Ascending aorta (tissue), 2 donors: Measurements from ENCODE around the gene COL4A2. TPM values are rescaled to one million over a fixed set of nuclear protein-coding genes. Genes with fewer than 3 reads are reported as not detected.
"Not testable (repeated sequence)": the region's sequence is repeated elsewhere in the genome, so short reads cannot be mapped to it uniquely, and the experiment has no call there.

ENCODE experiments used
- DNase-seq, 2 donors: peaks; one replicate each; pipeline ENCODE4 v3.0.0-alpha.2; 2019; ENCODE audit warnings: low spot score in 2 of 2
- H3K27ac ChIP-seq, 2 donors: fragments of 200-600 bp; sonication (generic); one replicate each; pipeline ENCODE4 v1.5.1; 2016 to 2017; ENCODE audit warnings: mild to moderate bottlenecking in 1 of 2
- H3K27me3 ChIP-seq: fragments of 200-600 bp; sonication (generic); one replicate; pipeline ENCODE4 v1.5.1; 2017
- H3K36me3 ChIP-seq, 2 donors: fragments of 200-600 bp; sonication (generic); one replicate each; pipeline ENCODE4 v1.5.1; 2016
- H3K4me1 ChIP-seq, 2 donors: fragments of 200-600 bp; sonication (generic); one replicate each; pipeline ENCODE4 v1.5.1; 2016 to 2017; ENCODE audit warnings: mild to moderate bottlenecking in 1 of 2
- H3K4me3 ChIP-seq, 2 donors: fragments of 200-600 bp; sonication (generic); one replicate each; pipeline ENCODE4 v1.5.1; 2016 to 2017; ENCODE audit warnings: mild to moderate bottlenecking in 1 of 2
- H3K9me3 ChIP-seq, 2 donors: fragments of 200-600 bp; sonication (generic); one replicate each; pipeline ENCODE4 v1.5.1; 2016
- CTCF ChIP-seq, 3 experiments: fragments of 200-600 bp in 2 of 3; fragments of 450-650 bp in 1 of 3; sonication (generic) in 2 of 3; IDR thresholded peaks; one replicate each; pipeline ENCODE4 v1.5.1; 2016 to 2019; ENCODE audit warnings: antibody characterized with exemption in 3 of 3, mild to moderate bottlenecking in 1 of 3, moderate library complexity in 1 of 3
- intact Hi-C: fragments of 100-400 bp; cut with DNase I; formaldehyde crosslinking; loops from one replicate; pipeline ENCODE4 v1.15.1; 2023
- total RNA-seq: library from RNA; depleted of rRNA; stranded (reverse); fragments of >200 nt; gene quantifications from one replicate; pipeline ENCODE4 v1.1.0, GENCODE V29; 2016

The COL4A2 gene
- total RNA-seq, 1 donor from 2014 or later, result 1,227 TPM

- TF ChIP-seq CTCF (IDR thresholded peaks at IDR 0.05), result no peak
- Histone ChIP-seq H3K4me3 (peak overlapping the region in 1 of 2 donors; percentile 20), H3K9me3 (no peaks in the 10 kb centered on the region), H3K27ac (peak overlapping the region; percentile 75 to 96), H3K36me3 (peaks cover 16 to 22% of the 10 kb centered on the region in 2 donors), H3K4me1 (peaks cover 25 to 80% of the 10 kb centered on the region in 2 donors), H3K27me3 (no peaks in the 10 kb centered on the region)
- DNase-seq, result no peak
- intact Hi-C loops, result no loop called here
These were observed 13.6 kb downstream of the COL4A2 start for GRCh38 chr13:110320645-110321044.

DNA sequence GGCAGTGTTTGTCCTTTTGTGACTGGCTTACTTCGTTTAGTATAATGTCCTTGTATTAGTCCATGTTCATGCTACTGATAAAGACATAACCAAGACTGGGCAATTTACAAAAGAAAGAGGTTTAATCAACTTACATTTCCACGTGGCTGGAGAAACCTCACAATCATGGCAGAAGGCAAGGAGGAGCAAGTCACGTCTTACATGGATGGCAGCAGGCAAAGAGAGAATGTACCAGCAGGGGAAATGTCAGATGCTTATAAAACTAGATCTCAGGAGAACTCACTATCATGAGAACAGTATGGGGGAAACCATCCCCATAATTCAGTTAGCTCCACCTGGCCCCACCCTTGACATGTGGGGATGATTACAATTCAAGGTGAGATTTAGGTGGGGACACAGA, 14.5 kb downstream of the COL4A2 start:
- peak overlapping the region; percentile 95 to 96 for H3K27ac ChIP-seq
- peak overlapping the region in 1 of 2 donors; percentile 43 for H3K4me3 ChIP-seq
- H3K27me3 ChIP-seq, intact Hi-C loops, DNase-seq, H3K9me3 ChIP-seq: not testable (repeated sequence)
- peaks cover 27 to 85% of the 10 kb centered on the region in 2 donors for H3K4me1 ChIP-seq
- peaks cover 11 to 16% of the 10 kb centered on the region in 2 donors for H3K36me3 ChIP-seq

DNA sequence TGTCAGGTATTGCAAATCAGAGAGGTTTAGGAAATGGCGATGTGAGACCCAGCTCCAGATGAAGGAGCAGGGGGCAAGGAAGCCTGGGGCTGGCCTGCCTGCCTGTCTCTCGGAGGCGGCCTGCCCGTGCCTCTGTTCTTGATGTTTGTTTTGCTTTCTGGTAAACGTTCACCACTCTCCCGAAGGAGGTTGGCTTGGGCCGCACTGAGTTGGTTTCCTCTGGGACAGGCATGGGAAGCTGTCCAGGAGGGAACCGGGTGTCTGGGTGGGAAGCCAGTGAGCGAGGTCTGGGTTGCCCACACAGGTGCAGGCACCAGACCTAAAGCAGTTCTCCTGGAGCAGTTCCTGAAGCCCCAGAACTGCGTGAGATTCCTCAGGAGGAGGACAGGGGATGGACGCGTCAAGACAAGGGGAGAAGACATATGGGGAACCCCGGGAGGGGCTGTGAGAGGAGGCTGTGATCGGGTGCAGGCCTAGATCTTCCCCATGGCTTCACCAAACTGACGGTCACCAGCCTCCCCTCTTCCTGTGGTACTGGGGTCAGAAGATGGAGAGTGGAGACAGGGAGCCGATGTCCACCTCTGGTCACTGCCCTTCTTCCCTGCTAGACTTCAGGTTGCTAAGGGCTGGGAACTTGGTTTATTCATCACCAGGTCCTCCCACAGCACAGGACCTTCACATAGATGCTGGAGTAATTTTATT, 15.2 kb downstream of the COL4A2 start:
- TF ChIP-seq CTCF (IDR thresholded peaks at IDR 0.05), result no peak
- peak overlapping the region; percentile 95 to 96 for H3K27ac ChIP-seq
- intact Hi-C loops, result no loop called here

DNA sequence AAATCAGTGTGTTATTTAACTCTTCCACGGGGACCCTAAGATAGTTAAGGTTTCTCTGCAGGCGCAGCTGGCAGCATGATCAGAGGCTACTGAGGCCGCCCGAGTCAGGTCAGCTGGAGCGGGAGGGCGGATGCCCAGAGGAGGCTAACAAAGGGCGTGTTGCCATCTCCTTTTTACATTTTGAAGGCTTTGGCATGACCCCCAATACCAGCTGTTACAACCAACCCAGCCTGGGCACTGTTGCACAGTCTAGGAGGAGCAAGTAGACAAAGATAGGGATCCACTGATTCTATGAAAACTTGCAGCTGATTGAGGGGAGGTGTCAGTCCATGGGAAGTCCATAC, 15.7 kb downstream of the COL4A2 start:
- Histone ChIP-seq H3K4me3 (peak overlapping the region in 1 of 2 donors; percentile 43), H3K36me3 (peaks cover 0 to 6% of the 10 kb centered on the region in 2 donors), H3K27me3 (no peaks in the 10 kb centered on the region), H3K4me1 (peaks cover 29 to 90% of the 10 kb centered on the region in 2 donors), H3K27ac (peak overlapping the region; percentile 95 to 96), H3K9me3 (no peaks in the 10 kb centered on the region)
- peak in 1 of 2 donors; percentile 62 for DNase-seq
- TF ChIP-seq CTCF (IDR thresholded peaks at IDR 0.05), result no peak
- intact Hi-C loops, result no loop called here

More for the DNA sequence above, 15.2 kb downstream of the COL4A2 start:
- H3K9me3 ChIP-seq, result no peaks in the 10 kb centered on the region
- H3K36me3 ChIP-seq, result peaks cover 4 to 12% of the 10 kb centered on the region in 2 donors
- DNase-seq, result peak in 1 of 2 donors; percentile 81
- H3K4me3 ChIP-seq, result peak overlapping the region in 1 of 2 donors; percentile 43
- H3K27me3 ChIP-seq, result no peaks in the 10 kb centered on the region
- peaks cover 29 to 91% of the 10 kb centered on the region in 2 donors for H3K4me1 ChIP-seq

DNA sequence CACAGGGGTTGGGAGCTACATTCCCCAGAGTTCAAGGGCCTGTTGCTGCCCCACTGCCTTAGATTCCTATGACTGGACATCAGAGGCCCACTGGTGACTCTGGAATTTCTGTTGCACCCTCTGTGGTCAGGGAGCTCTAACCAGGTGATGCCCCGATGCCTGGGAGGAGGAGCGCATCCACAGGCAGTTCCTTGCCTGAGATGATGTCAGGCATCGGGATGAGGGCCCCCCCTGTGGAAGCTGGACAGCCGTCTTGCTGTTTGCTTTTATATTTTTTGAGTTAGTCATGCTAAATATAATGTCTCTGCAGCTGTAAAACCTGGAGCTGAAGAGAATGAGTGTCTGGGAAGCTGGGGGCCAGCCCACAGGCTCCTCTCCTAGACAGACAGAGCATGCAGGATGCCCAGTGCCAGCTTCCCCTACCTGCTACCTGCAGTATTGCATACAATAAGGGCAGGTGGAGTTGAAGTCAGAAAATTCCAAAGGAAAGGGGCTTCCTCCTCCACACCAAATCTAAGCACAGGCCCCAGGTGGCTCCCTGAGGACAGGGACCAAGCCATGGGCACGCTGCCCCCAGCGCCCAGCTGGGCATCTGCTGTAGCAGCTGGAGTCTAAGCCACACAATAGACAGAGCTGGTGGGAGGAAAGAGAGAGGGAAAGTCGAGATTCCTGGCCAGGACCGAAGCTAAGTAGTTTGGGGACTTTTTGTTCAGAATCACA, 16.2 kb downstream of the COL4A2 start:
- Histone ChIP-seq H3K27me3 (no peaks in the 10 kb centered on the region), H3K4me3 (peak overlapping the region in 1 of 2 donors; percentile 43), H3K27ac (peak overlapping the region; percentile 95 to 96), H3K9me3 (no peaks in the 10 kb centered on the region), H3K4me1 (peaks cover 29 to 89% of the 10 kb centered on the region in 2 donors), H3K36me3 (peaks cover 0 to 6% of the 10 kb centered on the region in 2 donors)
- peak in 1 of 2 donors; percentile 67 for DNase-seq
- TF ChIP-seq CTCF (IDR thresholded peaks at IDR 0.05), result no peak
- intact Hi-C loops, result no loop called here
